GM15510 (cell line): Measurements from ENCODE around the gene CMSS1.

Experiments
- POLR2A ChIP-seq: IDR thresholded peaks from 3 replicates; pipeline ENCODE4 v1.6.1; 2011; ENCODE audit warnings: borderline replicate concordance; ENCODE audit not compliant: insufficient read length; ENCODE audit errors: extremely low read depth

CMSS1 gene

DNA sequence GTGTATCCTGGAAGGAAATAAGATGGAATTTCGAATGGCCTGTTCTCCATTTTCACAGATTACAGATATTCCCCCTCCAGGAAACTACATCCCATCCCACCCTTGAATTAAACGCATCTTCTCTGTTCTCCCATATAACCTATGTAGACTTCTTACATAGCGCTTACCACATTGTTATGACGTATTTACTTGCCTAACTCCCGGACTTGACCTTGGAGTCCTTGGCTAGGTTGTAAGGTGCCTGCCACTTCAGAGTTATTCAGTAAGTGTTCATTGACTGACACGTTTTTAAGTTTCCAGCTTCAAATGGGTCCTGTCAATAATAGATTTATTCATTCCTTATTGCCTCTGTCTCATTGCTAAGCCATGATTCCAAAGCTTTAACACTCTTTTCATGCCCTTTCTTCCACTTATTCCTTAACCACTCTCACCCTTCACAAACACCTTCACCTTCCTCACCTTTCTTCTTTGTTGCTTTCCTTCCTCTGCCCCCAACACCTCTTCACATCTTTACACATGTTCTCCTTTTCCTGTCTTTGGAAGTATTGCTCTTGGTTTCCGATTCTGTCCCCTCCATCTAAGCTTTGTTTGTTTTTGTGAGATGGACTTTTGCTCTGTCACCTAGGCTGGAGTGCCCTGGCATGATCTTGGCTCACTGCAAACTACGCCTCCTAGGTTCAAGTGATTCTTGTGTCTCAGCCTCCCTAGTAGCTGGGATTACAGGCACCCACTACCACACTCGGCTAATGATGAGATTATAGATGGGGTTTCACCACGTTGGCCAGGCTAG, 138.3 kb downstream of the CMSS1 start:
- no peak for TF ChIP-seq POLR2A

DNA sequence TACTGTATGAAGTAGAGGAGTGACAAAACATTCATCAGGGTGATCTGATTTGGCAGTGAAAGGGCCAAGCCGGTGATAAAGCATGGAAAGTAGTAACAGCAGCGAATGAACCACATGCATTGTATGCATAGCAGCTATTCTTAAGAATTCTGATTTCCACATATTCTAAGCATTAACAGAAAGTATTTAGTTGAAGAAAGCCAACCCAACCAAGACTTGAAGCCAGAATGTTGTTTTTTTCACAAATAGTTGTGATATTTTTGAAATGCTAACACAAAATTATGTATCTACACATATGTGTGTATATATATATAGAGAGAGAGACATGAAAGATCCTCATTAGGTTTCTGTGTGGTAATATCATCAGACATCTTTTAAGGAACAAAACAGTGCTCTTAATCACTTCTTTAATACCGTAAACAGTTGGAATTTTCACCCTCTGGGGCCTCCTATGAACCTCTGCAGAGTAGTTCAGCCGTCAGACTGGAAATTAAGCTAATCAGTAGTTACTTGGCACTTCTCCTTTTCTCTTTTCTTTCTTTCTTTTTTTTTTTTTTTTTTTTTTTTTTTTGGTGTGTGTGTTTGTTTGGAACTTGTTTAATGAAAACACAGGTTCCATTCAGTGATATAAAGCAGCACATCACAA, 139.6 kb downstream of the CMSS1 start:
- no peak for TF ChIP-seq POLR2A

DNA sequence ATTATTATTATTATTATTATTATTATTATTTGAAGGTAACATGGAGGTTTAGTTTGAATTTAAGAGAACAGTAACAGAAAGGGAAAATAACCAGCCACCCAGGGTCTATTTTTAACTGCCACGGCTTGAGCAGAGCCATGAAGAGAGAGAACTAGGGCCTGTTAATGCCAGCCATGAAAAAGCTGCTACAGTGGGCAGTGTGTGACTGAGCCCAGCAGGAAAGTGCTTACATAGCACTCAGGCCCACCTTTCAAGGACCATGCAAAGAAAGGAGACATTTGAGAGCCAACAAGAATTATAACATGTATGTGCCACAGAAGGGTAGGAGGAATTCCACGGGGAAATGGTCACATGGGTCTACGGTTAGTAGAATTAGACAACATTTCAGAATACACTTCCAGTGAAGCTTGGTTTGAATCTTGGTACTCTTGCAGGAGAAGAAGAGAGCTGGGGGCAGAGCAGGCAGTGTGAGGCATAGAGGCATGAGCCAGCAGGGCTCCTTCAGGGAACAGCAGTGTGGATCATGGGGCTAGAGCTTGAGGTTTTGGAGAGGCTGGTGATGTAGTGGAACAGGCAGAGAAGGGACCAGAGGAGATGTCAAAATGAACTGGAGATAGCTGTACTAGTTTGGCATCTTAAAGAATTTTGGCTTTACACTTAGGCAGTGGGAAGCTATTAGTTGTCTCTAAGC, 140.7 kb downstream of the CMSS1 start:
- no peak for TF ChIP-seq POLR2A

DNA sequence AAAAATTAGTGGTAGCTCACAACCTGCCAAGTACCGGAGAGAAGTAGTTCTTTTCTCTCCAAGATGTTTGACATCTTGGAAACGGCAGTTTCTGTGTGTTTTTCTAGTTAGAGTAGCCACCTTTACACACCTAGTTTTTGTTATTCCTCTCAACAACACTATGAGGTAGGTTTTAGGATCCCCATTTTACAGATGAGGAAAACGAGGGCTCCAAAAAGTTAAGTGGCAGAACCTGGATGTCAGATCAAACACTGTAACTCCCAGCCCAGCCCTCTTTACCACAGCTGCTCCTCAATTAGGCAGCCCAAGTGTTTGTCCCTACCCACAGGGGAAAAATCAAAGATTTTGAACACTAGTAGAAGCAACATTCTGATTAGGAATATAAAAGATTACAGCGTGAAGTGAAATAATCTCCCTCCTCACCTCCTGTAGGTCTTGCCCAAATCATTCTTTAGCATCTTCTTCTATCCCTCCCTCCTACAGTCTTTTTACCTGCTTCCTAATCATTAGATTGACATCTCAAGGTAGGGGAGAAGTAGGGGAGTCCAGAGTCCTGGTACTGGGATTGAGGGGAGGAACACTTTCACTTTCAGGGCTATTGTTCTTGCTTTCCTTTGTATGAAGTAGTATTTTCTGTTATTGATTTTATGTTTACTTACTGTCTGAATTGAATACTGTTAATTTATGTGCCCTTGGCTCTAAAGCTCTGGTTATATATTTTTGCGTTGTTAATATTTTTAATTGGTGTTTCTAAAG, 142.6 kb downstream of the CMSS1 start:
- TF ChIP-seq POLR2A, result no peak

DNA sequence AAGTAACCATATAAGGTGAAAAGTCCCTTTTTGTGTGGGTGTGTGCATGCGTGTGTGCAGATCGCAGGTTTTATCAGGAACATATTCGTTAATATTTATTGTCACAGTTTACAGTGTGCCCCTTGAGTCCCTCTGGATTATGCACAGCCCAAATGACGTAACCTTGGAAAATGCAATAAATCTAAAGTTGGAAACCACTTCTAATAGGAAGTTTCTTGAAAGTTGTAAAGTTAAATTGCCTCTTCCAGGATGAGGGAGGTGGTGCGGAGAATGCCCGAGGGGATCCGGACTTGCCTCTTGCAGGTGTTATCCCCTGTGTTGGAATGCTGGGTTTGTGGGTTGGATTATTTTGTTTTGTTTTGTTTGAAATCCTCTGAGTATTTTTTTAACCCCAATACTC, 143.3 kb downstream of the CMSS1 start:
- no peak for TF ChIP-seq POLR2A

DNA sequence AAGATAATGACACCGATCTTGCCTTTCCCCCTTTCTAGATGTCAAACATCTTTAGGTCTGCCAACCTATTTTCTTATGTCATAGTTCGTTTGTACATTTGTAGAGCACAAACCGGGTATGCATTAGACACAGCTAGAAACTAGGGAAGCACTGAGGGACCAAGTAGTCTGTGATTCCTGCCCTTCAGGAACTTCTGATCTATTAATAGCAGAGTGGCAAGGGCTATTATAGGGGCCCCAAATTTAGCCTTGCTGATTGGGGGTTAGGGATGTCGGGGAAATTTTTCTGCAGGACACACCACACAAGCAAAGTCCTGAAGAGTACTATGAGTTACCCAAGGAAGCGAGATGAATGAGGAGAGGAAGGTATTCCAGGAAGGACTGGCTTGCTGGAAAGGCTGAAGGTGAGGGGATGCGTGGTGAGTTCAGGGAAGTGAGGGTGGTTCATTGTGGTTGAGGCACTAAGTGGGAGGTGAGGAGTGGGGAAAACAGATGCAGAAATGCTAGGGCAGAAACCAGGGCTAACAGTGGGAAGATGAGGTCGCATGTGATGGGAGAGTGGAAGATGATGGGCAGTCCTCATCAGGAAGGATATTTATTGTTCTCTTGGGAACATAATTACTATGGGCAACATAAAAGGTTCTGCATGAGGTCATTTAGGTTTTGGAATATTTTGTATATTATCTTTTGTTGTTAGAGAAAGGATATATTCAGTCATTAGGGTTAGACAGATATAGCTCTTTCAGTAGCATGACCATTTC, 144.3 kb downstream of the CMSS1 start:
- no peak for TF ChIP-seq POLR2A

DNA sequence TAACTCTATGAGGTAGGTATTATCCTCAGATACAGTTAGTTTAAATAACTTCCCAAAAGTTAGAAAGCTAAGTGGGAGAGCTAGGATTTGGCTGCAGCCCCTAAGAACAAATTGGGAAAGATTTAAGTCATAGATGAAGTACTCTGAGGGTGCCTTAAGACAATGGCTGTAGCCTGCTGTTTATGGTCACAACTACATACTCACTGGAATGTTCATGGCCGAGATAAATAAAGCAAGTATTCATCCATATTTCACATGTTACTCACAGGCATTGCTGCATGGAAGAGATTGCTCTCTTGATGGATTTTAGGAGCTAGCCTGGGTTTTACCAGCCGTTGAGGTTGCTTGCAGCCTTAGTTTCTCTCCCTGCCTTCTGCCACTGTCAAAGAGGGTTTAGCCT, 145.0 kb downstream of the CMSS1 start:
- no peak for TF ChIP-seq POLR2A

DNA sequence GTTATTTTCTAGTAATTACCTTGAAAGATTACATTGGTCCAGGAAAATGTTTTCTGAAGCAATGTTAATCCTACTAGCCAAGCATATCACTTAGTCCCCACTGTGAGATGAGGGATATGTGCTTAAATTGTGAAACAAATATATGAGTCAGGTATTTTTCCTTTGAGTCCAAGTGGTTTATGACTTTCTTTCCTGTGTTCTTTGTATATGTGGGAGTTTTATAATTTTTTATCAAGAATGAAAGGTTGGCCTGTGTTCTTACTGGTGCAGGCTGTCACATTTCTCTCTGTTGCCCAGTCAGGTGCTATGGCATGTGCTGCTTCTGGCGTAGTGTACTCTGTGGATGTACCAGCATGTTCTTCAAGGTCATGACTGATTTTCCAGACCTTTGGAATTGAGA, 147.4 kb downstream of the CMSS1 start:
- TF ChIP-seq POLR2A, result no peak

DNA sequence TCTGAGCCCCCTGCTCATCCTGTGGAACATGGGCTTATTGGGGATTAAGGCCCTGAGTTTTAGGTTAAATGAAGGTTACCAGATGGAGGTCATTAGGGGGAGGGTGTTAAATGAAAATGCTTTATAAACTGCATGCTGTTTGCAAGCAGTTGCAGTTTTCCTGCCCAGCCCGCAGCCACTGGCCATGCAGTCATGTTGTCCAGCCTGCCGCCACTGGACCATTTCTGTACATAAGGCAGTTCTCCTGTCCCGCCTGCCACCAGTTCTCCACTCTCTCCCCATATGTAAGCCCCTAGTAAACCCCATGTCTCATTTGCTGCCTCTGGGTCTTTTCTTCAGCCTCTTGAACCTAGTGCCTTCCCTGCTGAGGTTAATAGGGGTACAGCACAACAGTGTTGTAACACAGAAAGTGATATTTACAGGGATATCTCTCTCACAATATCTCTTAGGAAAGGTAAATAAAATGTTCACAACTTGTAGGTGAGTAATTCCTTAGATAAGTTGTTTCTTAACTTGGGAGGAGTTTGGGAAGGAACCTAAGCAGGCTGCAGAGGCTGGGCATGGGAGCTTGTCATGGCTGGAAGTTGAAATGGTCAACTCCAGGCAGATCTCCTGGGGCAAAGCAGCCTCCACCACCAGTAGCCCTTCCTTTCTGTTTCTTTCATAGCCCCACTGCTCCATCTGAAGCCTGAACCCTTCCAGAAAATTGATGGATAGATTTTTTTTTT, 148.2 kb downstream of the CMSS1 start:
- TF ChIP-seq POLR2A, result no peak

DNA sequence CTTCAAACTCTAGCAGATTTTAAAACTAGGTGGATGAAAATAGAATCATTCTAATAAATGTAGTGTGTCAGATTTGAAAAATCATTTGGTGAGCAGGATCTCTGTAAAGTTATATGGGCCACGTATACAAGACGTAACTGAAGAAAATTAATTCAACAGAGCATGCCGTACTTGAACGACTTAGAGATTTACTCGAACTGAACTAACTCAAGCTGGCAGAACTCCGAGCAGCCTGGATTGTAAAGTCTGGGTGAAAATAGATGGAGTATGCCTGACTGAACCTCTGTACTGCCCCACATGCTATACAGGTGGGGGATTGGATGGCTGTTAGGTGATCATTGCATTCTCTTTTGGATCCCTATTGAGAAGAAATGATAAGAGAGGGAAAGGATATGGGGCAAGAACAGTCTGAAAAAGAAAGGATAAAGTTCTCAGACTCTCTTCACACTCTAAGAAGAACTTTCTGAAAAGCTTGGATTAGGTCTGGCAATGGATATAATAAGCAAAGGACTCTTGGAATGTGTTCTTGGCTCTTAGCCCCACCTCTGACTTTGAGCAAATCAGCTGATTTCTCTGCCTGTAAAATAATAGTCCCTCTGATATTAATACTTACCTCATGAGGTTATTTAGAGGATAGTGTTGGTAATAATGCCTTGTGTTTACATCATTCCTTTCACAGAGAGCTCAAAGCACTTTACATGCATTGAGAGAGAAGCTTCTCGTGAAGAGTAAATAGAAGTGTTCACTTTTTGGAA, 149.2 kb downstream of the CMSS1 start:
- TF ChIP-seq POLR2A, result no peak

DNA sequence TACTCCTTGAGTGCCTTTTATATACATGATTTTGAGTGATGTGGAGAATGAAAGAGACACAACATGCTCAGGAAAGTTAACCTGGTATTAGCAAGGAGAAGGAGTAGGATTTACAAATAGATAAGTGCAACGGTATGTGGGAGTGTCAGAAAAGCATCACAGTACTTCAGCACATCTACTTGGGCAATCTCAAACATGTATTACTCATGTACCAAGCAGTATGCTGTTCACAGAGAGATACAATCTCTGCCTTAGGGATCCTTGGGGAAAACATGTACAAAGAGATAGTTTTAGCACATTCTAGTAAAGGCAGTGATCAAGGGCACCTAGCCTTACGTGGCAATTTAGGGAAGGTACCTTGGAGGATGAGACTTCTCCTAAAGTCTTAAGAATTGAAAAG, 150.1 kb downstream of the CMSS1 start:
- no peak for TF ChIP-seq POLR2A

DNA sequence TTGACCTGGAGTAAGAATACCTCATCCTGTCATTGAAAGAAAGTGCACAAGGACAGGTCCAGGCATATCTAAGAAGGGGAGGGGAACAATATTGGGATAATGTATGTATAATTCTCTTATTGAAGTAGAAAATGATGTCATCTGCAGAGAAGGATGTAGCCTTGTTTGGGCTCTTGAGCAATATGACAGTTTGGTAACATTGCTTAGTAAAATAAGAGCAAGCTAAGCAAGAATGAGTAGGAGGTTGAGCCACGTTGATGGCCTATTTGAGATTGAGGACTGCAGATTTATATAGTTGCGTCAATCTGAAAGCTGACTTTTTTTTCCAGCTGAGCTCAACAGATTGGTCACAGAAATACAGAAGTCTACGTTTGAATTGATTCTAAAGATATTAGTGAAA, 151.5 kb downstream of the CMSS1 start:
- TF ChIP-seq POLR2A, result no peak

DNA sequence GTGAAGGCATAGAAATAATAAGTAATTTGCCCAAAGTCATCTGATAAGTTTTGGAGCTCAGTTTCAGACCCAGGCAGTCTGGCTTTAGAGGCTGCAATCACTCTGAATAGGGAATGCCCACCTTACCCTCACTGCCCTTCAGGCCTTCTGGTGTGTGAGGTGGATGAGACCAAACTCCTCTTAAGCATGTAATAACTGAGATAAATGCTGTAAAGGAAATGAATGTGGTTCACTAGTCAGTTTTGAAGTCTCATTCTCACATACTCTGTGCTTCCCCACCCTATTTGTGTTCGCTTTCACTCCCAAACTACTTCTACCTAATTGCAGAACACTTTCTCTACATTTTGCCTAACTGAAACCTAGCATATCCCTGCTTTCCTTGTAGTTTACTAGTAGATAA, 152.5 kb downstream of the CMSS1 start:
- no peak for TF ChIP-seq POLR2A
